Medulla oblongata (tissue), 1 donor: ENCODE measurements around the gene MBD5.
"Not testable (repeated sequence)": the region's sequence is repeated elsewhere in the genome, so short reads cannot be mapped to it uniquely, and the experiment has no call there.

Source experiments
- DNase-seq: peaks from one replicate; pipeline ENCODE4 v3.0.0-alpha.2; 2015; ENCODE audit errors: extremely low spot score

MBD5 gene

GRCh38 chr2:148021059-148021861 is at the start of gene MBD5:
MBD5 (plus strand) TSS chr2:148021091.
- no peak for DNase-seq

- no peak for DNase-seq
Observed at GRCh38 chr2:147976102-147976501, 44.8 kb upstream of the MBD5 start.

DNA sequence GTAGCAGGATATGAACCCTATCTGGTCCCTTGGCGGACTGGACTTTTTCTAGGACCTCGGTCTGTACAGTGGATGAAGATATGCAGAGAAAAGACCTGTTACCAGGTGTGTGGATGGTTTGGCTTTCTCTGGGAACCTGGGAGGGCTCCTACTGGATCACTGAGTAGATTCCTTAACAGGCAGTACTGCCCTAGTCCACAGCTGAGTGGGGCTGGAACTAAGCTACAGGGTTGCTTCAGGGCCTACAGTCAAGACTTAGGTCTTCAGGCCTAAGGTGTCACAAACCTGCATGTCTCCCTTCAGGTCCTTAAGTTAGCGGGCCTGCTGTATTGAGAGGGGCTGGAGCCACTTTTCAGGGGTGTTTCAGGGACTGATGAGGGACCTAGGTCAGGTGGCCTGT is 43.2 kb upstream of the MBD5 start:
- no peak for DNase-seq

DNA sequence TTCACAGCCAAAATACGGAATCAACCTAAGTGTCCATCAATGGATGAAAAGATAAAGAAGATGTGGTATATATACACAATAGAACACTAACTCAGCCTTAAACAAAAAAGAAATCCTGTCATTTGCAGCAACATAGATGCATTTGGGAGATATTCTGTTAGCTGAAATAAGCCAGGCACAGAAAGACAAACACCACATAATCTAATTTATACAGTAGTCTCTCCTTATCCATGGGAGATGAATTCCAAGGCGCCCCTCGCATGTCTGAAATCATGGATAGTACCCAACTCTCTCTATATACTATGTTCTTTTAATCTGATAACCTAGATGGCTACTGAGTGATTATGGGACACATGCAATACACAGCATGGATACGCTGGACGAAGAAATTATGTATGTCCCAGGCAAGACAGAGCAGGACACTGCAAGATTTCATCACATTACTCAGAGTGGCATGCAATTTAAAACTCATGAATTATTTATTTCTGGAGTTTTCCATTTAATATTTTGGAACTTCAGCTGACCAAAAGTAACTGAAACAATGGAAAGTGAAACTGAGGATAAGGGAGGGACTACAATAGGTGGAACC is 39.9 kb upstream of the MBD5 start:
- DNase-seq = no peak

DNA sequence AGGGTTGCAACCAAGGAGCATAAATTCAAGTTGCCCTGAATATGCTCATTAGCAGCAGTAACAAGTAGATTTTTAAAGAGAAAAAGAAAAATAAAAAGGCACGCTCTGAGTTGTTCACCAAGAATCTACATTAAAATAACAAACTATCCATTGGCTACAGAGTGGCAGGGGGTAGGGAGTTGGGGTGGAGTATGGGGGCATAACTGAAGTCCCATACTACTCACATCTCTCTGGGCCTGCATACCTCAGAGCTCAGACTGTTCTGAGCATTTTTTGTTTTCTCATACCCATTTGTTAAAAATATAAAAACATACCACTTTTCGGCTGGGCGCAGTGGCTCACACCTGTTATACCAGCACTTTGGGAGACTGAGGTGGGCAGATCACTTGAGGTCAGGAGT is 31.8 kb upstream of the MBD5 start:
- DNase-seq = no peak

- peak; percentile 62 for DNase-seq
Observed at GRCh38 chr2:147989809-147990403, 31.0 kb upstream of the MBD5 start.

- DNase-seq = not testable (repeated sequence)
Observed at GRCh38 chr2:147994965-147995364, 25.9 kb upstream of the MBD5 start.

GRCh38 chr2:147996828-147997227 is 24.1 kb upstream of the MBD5 start:
- DNase-seq = no peak

DNA sequence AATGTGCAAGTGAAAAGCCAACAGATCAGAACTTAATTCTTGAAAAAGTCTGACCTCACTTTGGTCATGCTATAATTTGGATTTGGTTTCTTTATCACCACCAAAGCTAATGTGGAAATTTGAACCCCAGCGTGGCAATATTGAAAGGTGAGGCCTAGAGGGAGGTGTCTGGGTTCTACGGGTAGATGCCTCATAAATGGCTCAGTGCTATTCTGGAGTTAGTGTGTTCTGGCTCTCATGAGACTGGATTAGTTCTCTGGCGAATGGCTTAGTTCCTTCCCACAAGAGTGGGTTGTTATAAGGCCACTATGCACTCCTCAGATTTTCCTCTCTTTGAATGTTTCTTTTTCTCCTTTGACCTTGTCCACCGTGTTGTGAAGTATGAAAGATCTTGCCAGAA is 22.7 kb upstream of the MBD5 start:
- no peak for DNase-seq

DNA sequence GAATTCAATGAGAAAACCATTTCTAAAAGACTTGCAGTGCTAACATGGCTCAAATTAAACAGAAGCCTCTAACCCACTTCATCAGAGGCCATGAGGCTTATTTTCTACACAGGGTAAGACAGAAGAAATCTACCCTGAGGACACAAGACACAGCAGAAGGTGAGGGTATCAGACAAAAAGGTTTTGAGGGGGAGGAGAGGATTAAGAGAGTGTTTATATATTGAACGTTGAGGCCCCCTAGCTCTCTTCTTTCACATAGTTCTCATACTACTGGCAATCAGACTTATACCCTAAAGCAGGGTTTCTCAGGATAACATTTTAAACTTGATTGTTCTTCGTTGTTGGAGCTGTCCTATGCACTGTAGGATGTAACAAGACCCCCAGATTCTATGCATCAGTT is 21.8 kb upstream of the MBD5 start:
- DNase-seq = no peak

DNA sequence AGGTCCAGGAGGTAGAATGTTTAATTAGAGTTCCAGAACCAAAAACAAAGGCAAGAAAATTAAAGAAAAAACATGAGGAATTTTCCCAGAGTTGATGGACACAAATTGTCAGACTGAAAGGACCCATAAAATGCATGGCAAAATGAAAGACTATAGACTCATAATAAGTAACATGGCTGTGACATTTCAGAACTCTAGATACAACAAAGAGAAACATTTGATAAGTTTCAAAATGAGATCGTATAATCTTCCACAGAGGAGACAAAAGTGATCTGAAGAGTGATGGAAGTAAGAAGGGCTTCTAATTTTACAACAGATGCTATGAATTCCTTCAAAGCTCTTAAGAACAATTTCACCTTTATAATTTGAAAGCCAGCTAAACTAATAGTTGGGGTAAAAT is 20.8 kb upstream of the MBD5 start:
- DNase-seq = no peak

DNA sequence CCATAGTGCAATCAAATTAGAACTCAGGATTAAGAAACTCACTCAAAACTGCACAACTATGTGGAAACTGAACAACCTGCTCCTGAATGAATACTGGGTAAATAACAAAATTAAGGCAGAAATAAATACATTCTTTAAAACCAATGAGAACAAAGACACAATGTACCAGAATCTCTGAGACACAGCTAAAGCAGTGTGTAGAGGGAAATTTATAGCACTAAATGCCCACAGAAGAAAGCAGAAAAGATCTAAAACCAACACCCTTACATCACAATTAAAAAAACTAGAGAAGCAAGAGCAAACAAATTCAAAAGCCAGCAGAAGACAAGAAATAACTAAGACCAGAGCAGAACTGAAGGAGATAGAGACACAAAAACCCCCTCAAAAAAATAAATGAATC is 18.5 kb upstream of the MBD5 start:
- not testable (repeated sequence) for DNase-seq

GRCh38 chr2:148006249-148007007 is 14.5 kb upstream of the MBD5 start:
- no peak for DNase-seq

- no peak for DNase-seq
Observed at GRCh38 chr2:148007219-148007900, 13.5 kb upstream of the MBD5 start.

DNA sequence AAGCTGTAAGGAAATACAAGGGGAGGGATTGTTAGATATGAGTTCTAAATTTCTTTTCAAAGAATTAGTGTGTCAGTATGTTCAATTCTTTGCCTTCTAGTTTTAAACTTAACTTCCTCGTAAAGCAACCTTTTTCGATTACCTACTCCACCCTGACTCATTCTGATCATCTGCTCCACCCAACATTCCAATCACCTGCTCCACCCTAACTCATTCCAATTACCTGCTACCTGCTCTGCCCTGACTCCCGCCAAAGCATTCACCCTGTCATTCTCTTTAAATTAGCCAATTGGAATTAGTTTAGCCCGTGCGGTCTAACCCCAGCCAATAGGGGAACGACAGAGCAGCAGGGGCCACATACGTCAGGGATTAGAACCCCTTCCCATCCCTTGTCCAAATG is 12.5 kb upstream of the MBD5 start:
- DNase-seq = not testable (repeated sequence)

GRCh38 chr2:148013876-148014275 is 7.0 kb upstream of the MBD5 start:
- DNase-seq = no peak

GRCh38 chr2:148014616-148015015 is 6.3 kb upstream of the MBD5 start:
- no peak for DNase-seq

- DNase-seq = peak; percentile 100
Observed at GRCh38 chr2:148020111-148021058, 506 bp upstream of the MBD5 start, which contains the start of gene ORC4. ORC4 (minus strand) TSS chr2:148020737; CDS start chr2:147975958, 44,779 bp downstream.

DNA sequence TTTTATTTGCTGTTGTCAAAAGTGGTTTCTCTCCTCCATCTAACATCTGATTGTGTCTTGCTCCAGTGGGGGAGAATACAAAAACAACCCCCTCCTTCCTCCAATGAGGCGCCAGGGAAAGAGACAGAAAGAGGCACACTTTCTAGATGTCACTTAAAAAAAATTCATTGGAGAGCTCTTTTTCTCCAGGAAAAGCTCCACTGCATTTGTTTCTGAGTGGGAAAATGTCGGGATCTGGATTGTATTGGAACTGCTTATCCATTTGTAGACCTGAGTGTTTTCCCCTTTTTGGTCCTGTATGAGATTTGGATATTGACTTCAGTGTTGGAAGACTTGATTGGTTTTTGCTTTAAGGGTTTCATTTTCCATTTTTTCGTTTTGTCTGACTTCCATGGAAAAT is 995 bp downstream of the MBD5 start:
- peak; percentile 28 for DNase-seq

GRCh38 chr2:148022351-148022750 is 1.5 kb downstream of the MBD5 start:
- no peak for DNase-seq

DNA sequence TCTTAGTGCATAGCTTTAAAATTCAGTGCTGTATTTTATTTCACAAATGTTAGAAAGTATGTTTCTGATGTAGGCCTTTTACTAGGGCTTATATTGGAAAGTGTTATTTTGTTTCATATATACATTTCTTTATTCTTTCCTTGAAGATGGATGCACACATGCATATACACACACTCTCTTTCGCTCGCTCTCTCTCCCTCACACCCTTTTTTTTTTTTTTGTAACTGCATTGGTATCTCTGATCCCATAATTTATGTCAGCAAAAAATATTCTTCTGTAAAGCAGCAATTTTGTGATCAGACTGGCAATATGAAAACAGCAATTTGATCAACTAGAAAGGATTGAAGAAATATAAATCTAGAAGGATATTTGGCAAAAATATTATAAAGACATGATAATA is 2.0 kb downstream of the MBD5 start:
- no peak for DNase-seq
